Mesenchymal stem cell (in vitro differentiated cells and primary cell): ENCODE results near the gene DEFB123.

Source experiments
- DNase-seq: peaks from one replicate; pipeline ENCODE4 v3.0.0-alpha.2; 2013
- H2AFZ ChIP-seq: one replicate; pipeline ENCODE4 v1.6.1; 2013; ENCODE audit warnings: low read depth, mild to moderate bottlenecking, control low read depth, inconsistent platforms, low read length, moderate library complexity
- H2AK5ac ChIP-seq: 2 replicates; pipeline ENCODE4 v1.6.1; 2013; ENCODE audit warnings: low read length, moderate library complexity, mild to moderate bottlenecking, inconsistent platforms; ENCODE audit not compliant: severe bottlenecking
- H2BK120ac ChIP-seq: one replicate; pipeline ENCODE4 v1.6.1; 2013; ENCODE audit warnings: low read depth, mild to moderate bottlenecking, inconsistent platforms, low read length, moderate library complexity
- H2BK12ac ChIP-seq, 2 experiments: one replicate each; pipeline ENCODE4 v1.6.1; 2013; ENCODE audit warnings: inconsistent platforms in 2 of 2, low read length in 2 of 2, mild to moderate bottlenecking in 2 of 2, moderate library complexity in 2 of 2, control low read depth in 1 of 2
- H2BK15ac ChIP-seq: one replicate; pipeline ENCODE4 v1.6.1; 2013; ENCODE audit warnings: mild to moderate bottlenecking, low read depth, inconsistent platforms; ENCODE audit not compliant: poor library complexity, severe bottlenecking
- H2BK5ac ChIP-seq: 2 replicates; pipeline ENCODE4 v1.6.1; 2013; ENCODE audit warnings: low read depth, mild to moderate bottlenecking, low read length, control low read depth, inconsistent platforms; ENCODE audit not compliant: poor library complexity, severe bottlenecking
- H3K14ac ChIP-seq, 2 experiments: one replicate each; pipeline ENCODE4 v1.6.1; 2013; ENCODE audit warnings: inconsistent platforms in 2 of 2, low read length in 2 of 2, control low read depth in 1 of 2, mild to moderate bottlenecking in 1 of 2, moderate library complexity in 1 of 2
- H3K18ac ChIP-seq, 2 experiments: one replicate each; pipeline ENCODE4 v1.6.1; 2013; ENCODE audit warnings: inconsistent platforms in 2 of 2, low read length in 2 of 2, control low read depth in 1 of 2, low read depth in 1 of 2, mild to moderate bottlenecking in 1 of 2
- H3K23ac ChIP-seq, 2 experiments: one replicate each; pipeline ENCODE4 v1.6.1; 2013; ENCODE audit warnings: inconsistent platforms in 2 of 2, low read length in 2 of 2, mild to moderate bottlenecking in 2 of 2, moderate library complexity in 2 of 2, control low read depth in 1 of 2
- H3K27ac ChIP-seq: 2 replicates; pipeline ENCODE4 v1.5.1; 2013; ENCODE audit warnings: mild to moderate bottlenecking, moderate library complexity, low read length, control low read depth, inconsistent platforms; ENCODE audit not compliant: poor library complexity, severe bottlenecking
- H3K27me3 ChIP-seq, 2 experiments: 2 replicates each; pipeline versions ENCODE4 v1.6.1 to v1.7.0; 2013; ENCODE audit warnings: low read length in 2 of 2, mild to moderate bottlenecking in 2 of 2, moderate library complexity in 2 of 2, control low read depth in 1 of 2, inconsistent platforms in 1 of 2; ENCODE audit not compliant: control insufficient read depth in 1 of 2, insufficient read depth in 1 of 2
- H3K36me3 ChIP-seq, 2 experiments: 2 replicates each; pipeline versions ENCODE4 v1.6.1 to v1.7.0; 2013; ENCODE audit warnings: low read length in 2 of 2, control low read depth in 1 of 2, inconsistent platforms in 1 of 2, low read depth in 1 of 2, mild to moderate bottlenecking in 1 of 2; ENCODE audit not compliant: insufficient read depth in 2 of 2, control insufficient read depth in 1 of 2
- H3K4ac ChIP-seq, 2 experiments: one replicate each; pipeline ENCODE4 v1.6.1; 2013; ENCODE audit warnings: inconsistent platforms in 2 of 2, low read length in 2 of 2, mild to moderate bottlenecking in 2 of 2, moderate library complexity in 2 of 2, control low read depth in 1 of 2, low read depth in 1 of 2
- H3K4me1 ChIP-seq: 2 replicates; pipeline ENCODE4 v1.6.1; 2013; ENCODE audit warnings: low read depth, low read length, control low read depth; ENCODE audit not compliant: control insufficient read depth, insufficient read depth
- H3K4me2 ChIP-seq: 2 replicates; pipeline ENCODE4 v1.6.1; 2013; ENCODE audit warnings: low read length, mild to moderate bottlenecking, inconsistent platforms; ENCODE audit not compliant: poor library complexity, severe bottlenecking
- H3K4me3 ChIP-seq, 2 experiments: 2 replicates each; pipeline versions ENCODE4 v1.5.1 to v1.7.0; 2013; ENCODE audit warnings: low read length in 2 of 2, mild to moderate bottlenecking in 2 of 2, control low read depth in 1 of 2, low read depth in 1 of 2; ENCODE audit not compliant: insufficient read depth in 1 of 2
- H3K79me1 ChIP-seq: replicated peaks from 2 replicates; pipeline ENCODE4 v1.6.1; 2013; ENCODE audit warnings: mild to moderate bottlenecking, control low read depth, low read length, inconsistent platforms; ENCODE audit not compliant: poor library complexity, severe bottlenecking
- H3K9ac ChIP-seq: 2 replicates; pipeline ENCODE4 v1.7.0; 2013; ENCODE audit warnings: mild to moderate bottlenecking, low read length, moderate library complexity
- H3K9me3 ChIP-seq: 2 replicates; pipeline ENCODE4 v1.7.0; 2013; ENCODE audit warnings: mild to moderate bottlenecking, low read length; ENCODE audit not compliant: control insufficient read depth
- H4K8ac ChIP-seq: one replicate; pipeline ENCODE4 v1.6.1; 2013; ENCODE audit warnings: inconsistent platforms, mild to moderate bottlenecking, low read length, moderate library complexity
- H4K91ac ChIP-seq: one replicate; pipeline ENCODE4 v1.6.1; 2013; ENCODE audit warnings: mild to moderate bottlenecking, low read length, inconsistent platforms
- WGBS: methylation state at CpG from one replicate; pipeline ENCODE4 v1.1.7; 2013; ENCODE audit warnings: mixed read lengths; 5-methylcytosine and 5-hydroxymethylcytosine counted together

Gene DEFB123

GRCh38 chr20:31406115-31406514 lies 34.3 kb upstream of the DEFB123 start, which contains the start of gene DEFB121:
Gene DEFB121 (minus strand): TSS chr20:31406215. CDS start chr20:31406152, 63 bp downstream.
- H3K14ac ChIP-seq: no peak within 1 kb of the TSS

DNA sequence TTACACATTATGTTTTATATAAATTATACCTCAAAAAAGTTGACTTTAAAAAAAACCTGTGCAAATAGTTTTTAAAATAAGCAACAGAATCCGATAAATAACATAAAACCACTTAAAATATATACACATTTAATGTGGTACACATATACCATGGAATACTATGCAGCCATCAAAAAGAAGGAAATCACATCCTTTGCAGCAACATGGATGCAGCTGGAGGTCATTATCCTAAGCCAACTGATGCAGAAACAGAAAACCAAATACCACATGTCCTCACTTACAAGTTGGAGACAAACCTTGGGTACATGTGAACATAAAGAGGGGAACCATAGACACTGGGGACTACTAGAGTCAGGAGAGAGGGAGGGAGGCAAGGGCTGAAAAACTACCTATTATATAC lies 30.4 kb upstream of the DEFB123 start:
- H3K9ac ChIP-seq: no peak overlapping the region
- no peak overlapping the region for H2AK5ac ChIP-seq
- H4K91ac ChIP-seq: no peak overlapping the region
- no peak overlapping the region for H3K18ac ChIP-seq
- H4K8ac ChIP-seq: no peak overlapping the region
- no peak overlapping the region for H2BK15ac ChIP-seq
- H3K4me1 ChIP-seq: no peaks in the 10 kb centered on the region
- DNase-seq: no peak
- H3K4me3 ChIP-seq: no peak overlapping the region
- H3K9me3 ChIP-seq: peaks cover 3% of the 10 kb centered on the region
- no peak overlapping the region for H3K14ac ChIP-seq
- H3K27me3 ChIP-seq: peaks cover 7 to 23% of the 10 kb centered on the region in 2 experiments
- no peaks in the 10 kb centered on the region for H3K36me3 ChIP-seq
- H2BK12ac ChIP-seq: no peak overlapping the region
- 56% methylated on average over 1 of the region's 1 CpG for WGBS
- H3K79me1 ChIP-seq: no peaks in the 10 kb centered on the region
- H2BK5ac ChIP-seq: no peak overlapping the region
- no peak overlapping the region for H3K23ac ChIP-seq
- no peak overlapping the region for H3K4ac ChIP-seq
- no peak overlapping the region for H2AFZ ChIP-seq
- H3K4me2 ChIP-seq: no peak overlapping the region
- no peak overlapping the region for H2BK120ac ChIP-seq
- no peak overlapping the region for H3K27ac ChIP-seq

More at GRCh38 chr20:31406115-31406514, 34.3 kb upstream of the DEFB123 start, which contains the start of gene DEFB121:
- no peak within 1 kb of the TSS for H3K4ac ChIP-seq
- H3K18ac ChIP-seq: no peak within 1 kb of the TSS
- no peak within 1 kb of the TSS for H2BK5ac ChIP-seq
- no peak within 1 kb of the TSS for H2BK120ac ChIP-seq
- no peak within 1 kb of the TSS for H4K8ac ChIP-seq
- peaks cover 0 to 5% of the 10 kb centered on the region in 2 experiments for H3K27me3 ChIP-seq
- WGBS: 36% methylated on average over 2 of the region's 3 CpGs
- H3K4me1 ChIP-seq: no peaks in the 10 kb centered on the region
- peaks cover 3% of the 10 kb centered on the region for H3K9me3 ChIP-seq
- no peak within 1 kb of the TSS for H3K27ac ChIP-seq
- H2BK12ac ChIP-seq: no peak within 1 kb of the TSS
- no peak within 1 kb of the TSS for H4K91ac ChIP-seq
- no peak within 1 kb of the TSS for H3K9ac ChIP-seq
- H2AFZ ChIP-seq: no peak within 1 kb of the TSS
- no peaks in the 10 kb centered on the region for H3K36me3 ChIP-seq
- no peaks in the 10 kb centered on the region for H3K79me1 ChIP-seq
- H2BK15ac ChIP-seq: no peak within 1 kb of the TSS
- no peak for DNase-seq
- no peak within 1 kb of the TSS for H3K23ac ChIP-seq
- H3K4me2 ChIP-seq: no peak within 1 kb of the TSS
- no peak within 1 kb of the TSS for H3K4me3 ChIP-seq
- H2AK5ac ChIP-seq: no peak within 1 kb of the TSS

DNA sequence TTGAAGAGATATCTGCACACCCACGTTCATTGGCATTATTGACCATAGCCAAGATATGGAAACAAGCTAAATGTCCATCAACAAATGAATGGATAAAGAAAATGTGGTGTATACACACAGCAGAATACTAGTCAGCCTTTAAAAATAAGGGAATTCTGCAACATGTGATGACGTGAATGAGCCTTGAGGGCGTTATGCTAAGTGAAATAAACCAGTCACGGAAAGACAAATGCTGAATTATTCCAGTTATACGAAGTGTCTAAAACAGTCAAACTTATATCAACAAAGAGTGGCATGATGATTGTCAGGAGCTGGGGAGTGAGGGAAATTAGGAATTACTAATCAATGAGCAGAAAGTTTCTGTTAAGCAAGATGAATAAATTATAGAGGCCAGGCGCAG lies 26.1 kb upstream of the DEFB123 start:
- H3K23ac ChIP-seq: no peak overlapping the region
- H3K4me1 ChIP-seq: no peaks in the 10 kb centered on the region
- no peak for DNase-seq
- no peak overlapping the region for H2AFZ ChIP-seq
- no peak overlapping the region for H3K14ac ChIP-seq
- no peak overlapping the region for H4K8ac ChIP-seq
- no peak overlapping the region for H2AK5ac ChIP-seq
- no peak overlapping the region for H3K4ac ChIP-seq
- no peak overlapping the region for H3K27ac ChIP-seq
- no peaks in the 10 kb centered on the region for H3K36me3 ChIP-seq
- no peak overlapping the region for H3K18ac ChIP-seq
- H3K9ac ChIP-seq: no peak overlapping the region
- peaks cover 3% of the 10 kb centered on the region for H3K9me3 ChIP-seq
- H3K79me1 ChIP-seq: no peaks in the 10 kb centered on the region
- H2BK15ac ChIP-seq: no peak overlapping the region
- no peak overlapping the region for H2BK12ac ChIP-seq
- no peak overlapping the region for H2BK120ac ChIP-seq
- H4K91ac ChIP-seq: no peak overlapping the region
- no peak overlapping the region for H2BK5ac ChIP-seq
- 69% methylated on average over 6 of the region's 6 CpGs for WGBS
- H3K4me2 ChIP-seq: no peak overlapping the region
- no peak overlapping the region for H3K4me3 ChIP-seq
- H3K27me3 ChIP-seq: peaks cover 7 to 23% of the 10 kb centered on the region in 2 experiments

GRCh38 chr20:31415653-31416052 lies 24.8 kb upstream of the DEFB123 start:
- Histone ChIP-seq H3K4me3 (no peak overlapping the region), H3K27me3 (peaks cover 7 to 23% of the 10 kb centered on the region in 2 experiments), H3K9me3 (no peaks in the 10 kb centered on the region), H3K4me1 (no peaks in the 10 kb centered on the region), H2AK5ac (no peak overlapping the region), H4K8ac (no peak overlapping the region), H3K18ac (no peak overlapping the region), H3K4ac (no peak overlapping the region), H3K27ac (no peak overlapping the region), H3K14ac (no peak overlapping the region), H2BK5ac (no peak overlapping the region), H2BK120ac (no peak overlapping the region), H2BK15ac (no peak overlapping the region), H3K23ac (no peak overlapping the region), H3K79me1 (no peaks in the 10 kb centered on the region), H2AFZ (no peak overlapping the region), H2BK12ac (no peak overlapping the region), H3K36me3 (no peaks in the 10 kb centered on the region), H3K9ac (no peak overlapping the region), H4K91ac (no peak overlapping the region), H3K4me2 (no peak overlapping the region)
- WGBS: 86% methylated on average over 2 of the region's 2 CpGs
- no peak for DNase-seq
